ENCODE data around the gene PARD6G.
"Not testable (repeated sequence)": the region's sequence is repeated elsewhere in the genome, so short reads cannot be mapped to it uniquely, and the experiment has no call there.

Gene PARD6G

DNA sequence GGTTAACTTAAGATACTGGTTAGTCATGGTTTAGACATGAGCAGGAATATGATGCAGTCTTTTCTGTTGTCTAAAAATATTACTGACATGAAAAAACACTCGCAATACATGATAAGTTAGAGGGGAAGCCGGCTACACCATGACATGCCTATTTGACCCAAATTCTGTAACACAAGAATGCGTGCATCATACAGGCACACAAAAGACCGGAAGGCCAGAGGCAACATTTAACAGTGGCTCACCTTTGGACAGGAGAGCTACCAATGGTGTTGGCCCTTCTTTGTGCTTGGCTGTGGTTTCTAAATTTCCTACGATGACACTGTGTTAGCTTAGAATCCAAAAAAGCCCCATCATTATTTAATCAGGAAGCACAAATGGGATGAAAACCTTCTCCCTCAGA lies 4.1 kb downstream of the PARD6G start:
- DNase-seq (ENCODE audit: extremely low read depth in 1 of 2, low read depth in 1 of 2) = no peak

DNA sequence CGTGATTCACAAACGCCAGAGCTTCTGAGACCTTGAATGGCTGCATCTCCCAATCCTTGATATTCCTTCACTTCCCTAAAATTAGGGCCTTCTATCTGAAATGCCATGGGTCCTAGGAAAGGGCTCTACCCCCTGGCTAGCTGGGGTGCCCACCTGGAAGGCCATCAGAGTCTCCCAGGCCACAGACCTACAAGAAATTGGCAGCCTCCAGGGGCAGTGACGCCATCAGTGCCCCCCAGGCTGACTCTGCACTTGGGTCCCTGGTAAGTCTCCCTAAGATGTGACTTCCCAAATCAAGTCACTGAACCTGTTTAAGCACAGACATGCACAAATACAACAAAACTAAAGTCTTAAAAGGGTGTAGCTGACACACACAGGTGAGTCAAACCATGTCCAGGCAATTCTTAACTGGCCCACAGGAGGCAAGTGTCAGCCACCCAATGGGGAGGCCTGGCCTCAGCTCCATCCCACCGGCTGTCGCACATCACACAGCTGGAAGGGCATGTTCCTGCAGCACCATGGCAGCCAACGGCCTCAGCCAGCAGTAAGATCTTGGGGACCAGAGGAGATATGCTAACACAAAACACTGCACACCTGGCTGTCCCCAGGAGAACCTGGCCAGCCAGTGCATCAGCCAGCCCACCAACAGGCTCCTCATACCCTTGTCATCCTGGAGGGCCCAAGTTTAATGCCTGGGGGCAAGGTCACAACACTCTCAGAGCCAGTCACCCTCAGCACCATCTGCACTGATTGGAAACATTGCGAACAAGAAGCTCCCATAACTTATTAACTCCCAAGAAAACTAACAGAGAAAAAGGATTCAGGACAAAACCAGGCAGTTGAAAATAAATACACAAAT lies 5.2 kb downstream of the PARD6G start:
- DNase-seq (ENCODE audit: extremely low read depth in 1 of 2, low read depth in 1 of 2) = no peak

DNA sequence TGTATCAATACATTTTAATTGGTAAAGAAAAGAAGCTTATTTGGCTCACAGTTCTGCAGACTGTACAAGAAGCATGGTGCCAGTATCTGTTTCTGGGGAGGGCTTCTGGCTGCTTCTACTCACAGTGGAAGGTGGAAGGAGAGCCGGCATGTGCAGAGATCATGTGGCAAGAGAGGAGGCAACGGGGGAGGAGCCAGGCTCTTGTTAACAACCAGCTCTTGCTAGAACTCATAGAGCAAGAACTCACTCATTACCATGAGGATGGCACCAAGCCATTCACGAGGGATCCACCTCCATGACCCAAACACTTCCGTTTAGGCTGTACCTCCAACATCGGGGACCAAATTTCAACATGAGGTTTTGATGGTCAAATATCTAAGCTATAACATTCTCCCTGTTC lies 7.5 kb downstream of the PARD6G start:
- no peak for DNase-seq (ENCODE audit: extremely low read depth in 1 of 2, low read depth in 1 of 2)

DNA sequence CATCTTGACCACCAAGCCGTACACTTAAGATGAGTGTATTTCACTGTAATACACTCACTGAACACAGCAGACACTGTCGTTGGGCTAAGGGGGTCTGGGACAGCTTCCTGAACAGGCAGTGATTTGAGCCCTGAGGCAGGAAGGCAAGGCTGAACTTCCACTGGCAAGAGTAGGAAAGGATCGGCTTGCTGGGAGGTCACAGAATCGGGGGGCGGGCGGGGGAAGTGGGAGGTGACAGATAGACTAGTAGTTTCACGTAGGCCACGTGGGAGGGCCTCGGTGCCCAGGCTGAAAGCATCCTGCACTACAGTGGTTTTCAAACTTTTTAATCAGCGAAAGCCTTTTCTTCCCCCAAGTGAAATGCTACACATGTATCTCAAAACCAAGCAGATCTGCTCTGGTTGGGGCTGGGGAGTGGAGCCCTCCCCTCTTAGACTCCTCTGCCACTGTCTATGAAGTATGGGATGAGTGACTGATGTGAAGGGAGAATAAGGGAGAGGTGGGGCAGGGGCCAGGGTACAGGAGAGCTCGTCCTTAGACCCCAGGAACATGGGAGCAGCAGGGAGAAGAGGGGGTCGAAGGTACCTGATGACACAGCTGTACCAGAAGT lies 8.6 kb downstream of the PARD6G start:
- DNase-seq (ENCODE audit: extremely low read depth in 1 of 2, low read depth in 1 of 2) = no peak

DNA sequence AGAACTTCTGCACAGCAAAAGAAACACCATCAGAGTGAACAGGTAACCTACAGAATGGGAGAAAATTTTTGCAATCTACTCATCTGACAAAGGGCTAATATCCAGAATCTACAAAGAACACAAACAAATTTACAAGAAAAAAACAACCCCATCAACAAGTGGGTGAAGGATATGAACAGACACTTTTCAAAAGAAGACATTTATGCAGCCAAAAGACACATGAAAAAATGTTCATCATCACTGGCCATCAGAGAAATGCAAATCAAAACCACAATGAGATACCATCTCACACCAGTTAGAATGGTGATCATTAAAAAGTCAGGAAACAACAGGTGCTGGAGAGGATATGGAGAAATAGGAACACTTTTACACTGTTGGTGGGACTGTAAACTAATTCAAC lies 9.8 kb downstream of the PARD6G start:
- not testable (repeated sequence) for DNase-seq (ENCODE audit: extremely low read depth in 1 of 2, low read depth in 1 of 2)

DNA sequence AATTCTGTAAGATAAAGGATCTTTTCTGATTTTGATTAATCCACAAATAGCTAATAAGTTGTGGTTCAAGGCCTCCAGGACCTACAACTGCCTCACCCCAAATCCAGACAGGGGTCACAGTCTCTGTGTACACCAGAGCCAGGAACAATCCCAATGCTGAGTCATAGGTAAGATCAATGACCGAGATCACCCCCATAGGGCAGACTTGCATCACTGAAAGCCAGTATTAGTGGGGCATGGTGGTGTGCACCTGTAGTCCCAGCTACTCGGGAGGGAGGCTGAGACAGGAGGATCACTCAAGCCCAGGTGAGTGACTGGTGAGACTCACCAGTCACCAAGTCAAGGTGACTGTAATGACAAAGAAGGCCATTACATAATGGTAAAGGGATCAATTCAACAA lies 12.9 kb downstream of the PARD6G start:
- DNase-seq (ENCODE audit: extremely low read depth in 1 of 2, low read depth in 1 of 2) = no peak

DNA sequence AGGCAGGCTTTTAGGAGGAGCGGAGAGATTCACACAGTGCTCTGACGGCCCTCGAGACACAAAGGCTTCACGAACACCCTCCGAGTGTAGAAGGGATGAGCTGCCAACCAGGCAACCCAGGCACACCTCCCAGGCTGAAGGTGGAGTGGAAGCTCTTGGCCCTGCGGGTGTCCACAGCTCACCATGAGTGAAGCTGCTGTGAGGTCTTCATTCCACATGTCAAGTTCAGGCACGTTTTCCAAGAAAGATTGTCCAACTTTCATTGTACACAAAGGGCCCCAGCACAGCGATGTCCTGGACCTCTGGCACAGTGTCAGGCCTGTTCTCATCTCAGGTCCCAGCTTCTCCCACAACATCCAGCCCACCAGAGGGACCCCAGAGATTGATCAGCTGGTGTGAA lies 13.4 kb downstream of the PARD6G start:
- no peak for DNase-seq (ENCODE audit: extremely low read depth in 1 of 2, low read depth in 1 of 2)

DNA sequence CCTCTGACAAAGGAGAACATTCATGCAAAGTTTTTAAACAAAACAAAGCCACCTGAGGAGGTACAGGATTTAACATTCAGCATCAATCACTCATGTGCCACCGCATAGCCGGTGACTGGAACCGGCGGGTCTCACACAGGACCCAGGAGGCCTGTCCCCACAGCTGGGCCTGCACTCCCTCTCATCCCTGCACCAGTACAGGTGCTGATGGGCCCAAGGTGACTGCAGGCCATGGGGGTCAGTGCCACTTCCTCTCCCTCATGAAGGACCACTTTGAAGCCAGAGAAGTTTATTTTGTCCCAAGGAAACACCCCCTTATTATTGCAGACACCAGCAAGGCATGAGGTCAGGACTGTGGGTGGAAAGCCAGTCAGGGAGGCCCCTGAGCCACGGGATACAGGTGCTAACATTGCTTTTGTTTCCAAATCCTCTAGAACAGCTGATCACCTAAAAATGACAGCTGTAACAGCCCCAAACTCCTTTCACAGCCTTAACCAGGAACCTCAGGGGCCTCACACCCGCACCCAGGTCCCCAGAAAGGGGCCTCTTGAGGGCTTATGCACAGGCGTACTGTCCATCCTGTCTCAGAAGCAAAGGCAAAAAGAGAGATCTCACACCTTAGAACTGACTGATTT lies 14.0 kb downstream of the PARD6G start:
- no peak for DNase-seq (ENCODE audit: extremely low read depth in 1 of 2, low read depth in 1 of 2)

DNA sequence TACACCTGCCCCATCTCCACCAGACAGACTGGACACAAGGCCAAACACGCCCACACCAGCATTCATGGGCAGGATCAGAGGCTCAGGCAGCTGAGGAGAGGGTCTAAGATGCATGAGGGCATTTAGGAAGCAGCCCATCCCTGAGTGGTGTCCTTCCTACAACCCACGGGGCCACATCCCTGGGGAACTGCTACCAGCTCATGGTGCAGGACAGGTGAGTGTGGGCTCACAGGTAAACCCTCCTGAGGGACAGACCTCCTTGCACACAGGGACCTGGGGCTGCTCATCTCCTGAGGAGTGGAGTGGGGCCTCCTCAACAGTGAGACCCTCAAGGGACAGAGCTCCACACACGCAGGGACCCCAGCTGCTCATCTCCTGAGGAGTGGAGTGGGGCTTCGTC lies 14.6 kb downstream of the PARD6G start:
- no peak for DNase-seq (ENCODE audit: extremely low read depth in 1 of 2, low read depth in 1 of 2)

DNA sequence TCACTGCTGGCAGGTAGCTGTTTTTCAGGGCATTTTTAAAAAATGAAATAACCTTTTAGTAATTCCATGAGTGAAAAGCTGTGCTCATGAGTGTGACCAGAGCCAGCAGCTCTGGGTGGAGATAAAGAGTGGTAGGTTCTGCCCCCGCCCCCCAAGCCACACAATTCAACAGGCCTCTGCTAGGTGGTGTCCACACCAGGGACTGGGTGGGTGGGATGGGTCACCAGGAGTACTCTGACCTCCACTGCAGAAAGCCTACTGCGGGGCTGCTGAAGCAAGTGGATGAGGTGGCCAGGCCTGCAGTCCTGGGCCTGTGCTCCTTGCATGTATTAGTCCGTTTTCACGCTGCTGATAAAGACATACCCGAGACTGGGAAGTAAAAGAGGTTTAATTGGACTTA lies 15.3 kb downstream of the PARD6G start:
- no peak for DNase-seq (ENCODE audit: extremely low read depth in 1 of 2, low read depth in 1 of 2)

DNA sequence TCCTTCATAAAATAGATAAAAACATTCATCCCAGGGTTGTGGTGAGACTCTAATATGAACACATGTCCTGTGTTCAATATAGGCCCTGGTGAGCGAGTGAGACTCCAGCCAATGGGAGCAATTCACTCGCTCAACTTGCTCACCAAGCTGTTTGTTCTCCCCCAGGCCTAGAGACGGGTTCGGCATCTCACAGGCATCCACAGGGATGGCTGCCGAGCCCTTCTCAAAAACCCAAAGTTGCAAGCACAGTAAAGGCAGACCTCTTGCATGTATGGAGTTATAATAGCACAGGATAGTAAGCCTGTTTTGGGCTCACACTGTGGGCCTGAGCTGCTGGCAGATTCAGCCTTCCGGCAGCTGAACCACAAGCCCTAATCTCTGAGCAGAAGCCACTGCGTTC lies 15.7 kb downstream of the PARD6G start:
- no peak for DNase-seq (ENCODE audit: extremely low read depth in 1 of 2, low read depth in 1 of 2)

DNA sequence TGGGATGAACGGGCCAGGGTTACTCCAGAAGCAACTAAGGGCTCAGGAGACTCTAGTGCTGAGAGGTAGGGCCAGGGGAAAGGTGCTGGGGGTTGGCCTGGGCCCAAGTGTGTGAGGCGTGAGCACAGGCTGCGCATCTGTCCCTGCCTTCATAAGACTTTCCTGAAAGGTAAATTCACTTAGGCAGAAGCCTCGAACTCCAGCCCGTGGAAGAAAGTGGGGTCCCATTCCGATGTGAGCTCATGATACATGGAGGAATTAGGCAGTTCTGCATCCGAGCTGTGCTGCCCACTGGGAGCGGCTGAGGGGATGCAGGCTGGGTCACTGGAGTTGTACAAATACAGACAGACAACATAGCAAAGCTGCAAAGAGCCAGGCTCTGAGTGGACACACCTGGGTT lies 16.2 kb downstream of the PARD6G start:
- no peak for DNase-seq (ENCODE audit: extremely low read depth in 1 of 2, low read depth in 1 of 2)

DNA sequence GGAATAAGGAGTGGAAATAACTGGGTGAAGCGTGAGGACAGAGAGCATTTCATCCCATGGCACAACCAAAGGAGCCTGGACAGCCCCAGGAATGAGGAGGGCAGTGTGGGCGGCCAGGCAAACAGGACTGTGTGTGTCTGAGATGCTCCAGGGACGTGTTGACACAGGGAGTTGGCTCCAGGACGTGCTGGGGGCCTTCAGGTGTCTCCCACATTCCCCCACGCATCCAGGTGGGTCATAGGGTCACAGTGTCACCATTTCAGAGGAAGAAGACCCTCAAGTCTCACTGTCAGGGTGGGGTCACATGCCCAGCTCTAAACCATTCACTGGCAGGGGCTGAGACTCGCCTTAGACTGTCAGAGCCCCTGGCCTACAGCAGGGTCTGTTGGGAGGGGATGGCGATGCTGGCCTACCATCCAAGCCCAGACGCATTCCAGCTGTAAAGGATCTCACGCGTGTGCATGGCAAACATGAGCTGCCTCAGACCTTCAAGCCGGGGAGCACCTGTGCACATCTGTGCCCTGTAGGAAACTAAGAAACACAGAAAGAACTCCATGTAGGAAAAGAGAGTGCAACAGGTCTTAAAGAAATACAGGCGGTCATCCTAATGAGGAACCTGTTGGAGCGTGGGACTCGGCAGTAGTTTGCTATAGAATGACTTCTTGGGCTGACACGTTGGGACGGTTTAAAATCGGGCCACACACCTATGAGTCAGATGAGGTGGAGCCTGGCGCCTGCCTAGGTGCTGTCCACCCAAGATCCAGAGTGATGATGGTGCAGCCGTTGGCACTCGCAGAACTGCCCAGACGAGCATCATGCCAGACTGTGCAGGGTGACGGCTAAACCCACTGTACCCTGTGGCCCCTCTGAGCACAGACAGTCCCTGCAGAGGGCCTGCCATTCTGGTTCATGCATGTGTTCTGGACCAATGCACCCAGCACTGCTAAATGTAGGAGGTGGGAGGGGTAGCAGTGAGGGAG lies 17.3 kb downstream of the PARD6G start:
- no peak for DNase-seq (ENCODE audit: extremely low read depth in 1 of 2, low read depth in 1 of 2)

DNA sequence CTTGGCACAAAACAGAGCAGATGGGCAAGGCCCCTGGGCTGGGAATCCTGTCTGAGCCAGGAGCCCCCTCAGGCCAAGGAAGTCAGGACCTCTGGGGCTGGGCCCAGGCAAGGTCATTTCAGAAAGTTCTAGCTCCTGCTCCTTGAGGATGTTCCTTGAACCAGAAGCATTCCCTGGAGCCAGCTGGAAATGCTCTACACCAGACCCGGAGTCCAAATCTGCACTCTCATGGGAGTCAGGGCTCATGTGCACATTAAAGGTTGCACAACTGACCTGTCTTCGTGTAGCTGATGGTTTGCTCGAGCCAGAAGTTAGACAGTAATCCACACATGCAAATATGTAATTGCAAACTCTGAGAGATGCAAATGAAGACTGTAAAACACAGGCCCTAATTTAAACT lies 18.0 kb downstream of the PARD6G start:
- no peak for DNase-seq (ENCODE audit: extremely low read depth in 1 of 2, low read depth in 1 of 2)

DNA sequence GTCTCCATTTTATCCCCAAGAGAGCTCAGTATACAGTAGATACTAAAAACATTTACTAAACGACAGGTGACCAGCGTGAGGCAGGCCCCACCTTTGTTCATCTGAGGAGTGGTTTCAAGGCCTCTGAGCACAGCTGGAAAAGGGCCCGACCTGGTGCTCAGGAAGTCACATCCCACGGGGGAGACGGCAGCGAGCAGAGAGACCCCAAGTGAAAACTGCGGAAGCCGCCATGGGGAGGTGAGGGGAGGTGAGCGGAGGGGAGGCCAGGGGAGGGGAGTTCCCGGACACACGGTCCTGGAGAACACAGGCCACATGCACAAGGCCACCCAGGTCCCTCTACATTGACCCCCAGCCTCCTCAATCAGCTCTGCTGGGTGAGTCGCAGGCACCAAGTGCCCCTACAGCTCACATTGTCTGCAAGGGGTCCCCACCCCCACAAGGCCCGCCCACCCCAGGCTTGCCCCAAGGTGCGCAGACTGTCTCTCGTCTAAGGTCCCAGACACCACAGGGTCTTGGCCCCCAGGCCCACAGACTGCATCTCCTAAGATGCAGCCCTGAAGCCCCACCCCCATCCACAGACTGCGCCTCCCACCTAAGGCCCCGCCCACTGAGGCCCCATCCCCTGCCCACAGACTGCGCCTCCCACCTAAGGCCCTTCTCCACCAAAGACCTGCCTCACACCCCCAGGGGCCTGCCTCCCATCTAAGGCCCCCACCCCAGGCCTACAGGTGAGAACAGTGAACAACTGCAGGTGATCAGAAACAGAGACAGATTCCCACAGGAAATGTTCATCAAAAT lies 19.1 kb downstream of the PARD6G start:
- DNase-seq (ENCODE audit: extremely low read depth in 1 of 2, low read depth in 1 of 2) = no peak

DNA sequence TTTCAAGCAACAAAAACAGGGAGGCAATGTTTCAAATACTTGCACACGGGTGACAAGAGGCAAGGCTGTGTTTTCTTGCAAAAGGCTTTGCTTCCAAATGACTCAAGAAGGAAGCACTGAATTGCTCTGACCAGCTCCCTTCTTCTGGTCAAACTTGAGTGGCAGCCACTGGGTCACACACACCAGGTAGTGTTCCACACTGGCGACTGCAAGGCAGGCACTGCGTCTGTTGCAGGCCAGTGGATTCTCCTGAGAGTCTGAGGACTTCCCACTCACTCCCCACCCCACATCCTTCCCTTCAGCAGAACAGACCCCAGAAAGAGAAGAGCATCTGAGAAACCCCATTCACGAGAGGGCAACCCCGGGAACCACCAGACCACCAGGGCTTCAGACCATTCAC lies 19.8 kb downstream of the PARD6G start:
- no peak for DNase-seq (ENCODE audit: extremely low read depth in 1 of 2, low read depth in 1 of 2)

DNA sequence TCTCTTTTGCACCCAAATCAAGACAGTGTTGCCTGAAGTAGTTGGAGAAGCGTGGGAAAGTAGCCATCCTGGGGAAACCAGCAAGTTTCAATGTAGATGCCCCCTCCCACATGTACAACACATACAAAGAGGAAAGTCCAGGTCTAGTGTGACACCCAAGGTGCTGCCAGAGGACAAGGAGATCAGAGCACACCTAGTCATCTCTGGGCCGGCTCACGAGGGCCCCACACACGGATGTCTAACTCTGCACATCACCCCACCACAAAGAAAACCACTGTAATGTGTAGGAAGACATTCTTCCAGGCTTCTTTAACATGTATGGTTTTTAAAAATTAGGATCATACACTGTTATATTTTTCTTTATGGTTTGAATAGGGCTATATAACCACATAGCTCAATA lies 21.6 kb downstream of the PARD6G start:
- DNase-seq (ENCODE audit: extremely low read depth in 1 of 2, low read depth in 1 of 2) = no peak

DNA sequence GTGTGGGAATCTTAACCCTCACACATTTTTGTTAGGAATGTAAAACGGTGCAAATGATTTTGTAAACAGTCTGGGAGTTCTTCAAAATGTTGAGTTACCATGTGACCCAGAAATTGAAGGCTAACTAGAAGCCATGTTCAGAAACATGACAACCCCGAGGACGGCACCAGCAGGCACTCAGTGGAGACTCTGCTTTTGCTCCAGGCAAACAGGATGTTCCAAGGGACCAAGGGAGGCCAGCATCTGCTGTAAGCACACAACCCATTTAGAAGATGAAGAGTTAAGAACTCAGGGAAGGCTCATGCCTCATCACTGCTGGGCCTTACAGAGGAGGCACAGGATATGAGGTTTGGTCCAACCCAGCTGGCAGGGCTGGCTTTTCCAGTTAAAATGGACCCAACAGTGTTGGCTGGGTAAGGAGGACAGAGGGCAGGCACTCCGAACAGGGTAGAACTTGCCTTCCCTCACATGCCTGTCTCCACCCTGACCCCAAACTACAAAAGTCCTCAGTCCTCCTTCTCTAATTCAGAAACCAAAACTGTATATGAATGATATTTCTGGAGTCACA lies 23.6 kb downstream of the PARD6G start:
- DNase-seq (ENCODE audit: extremely low read depth in 1 of 2, low read depth in 1 of 2) = no peak

DNA sequence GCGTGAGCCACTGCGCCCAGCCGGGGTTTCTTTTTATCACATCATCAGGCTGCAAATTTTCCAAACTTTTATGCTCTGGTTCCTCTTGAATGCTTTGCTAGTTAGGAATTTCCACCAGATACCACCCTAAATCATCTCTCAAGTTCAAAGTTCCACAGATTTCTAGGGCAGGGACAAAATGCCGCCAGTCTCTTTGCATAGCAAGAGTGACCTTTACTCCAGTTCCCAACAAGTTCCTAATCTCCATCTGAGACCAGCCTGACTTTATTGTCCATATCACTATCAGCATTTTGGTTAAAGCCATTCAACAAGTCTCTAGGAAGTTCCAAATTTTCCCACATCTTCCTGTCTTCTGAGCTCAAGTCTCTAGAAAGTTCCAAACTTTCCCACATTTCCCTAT lies 27.8 kb downstream of the PARD6G start:
- DNase-seq (ENCODE audit: extremely low read depth in 1 of 2, low read depth in 1 of 2) = not testable (repeated sequence)
